Stimulated activated CD8-positive, alpha-beta memory T cell treated with anti-CD3 and anti-CD28 coated beads, Interleukin-7, amount 100 ng/mL, for 48 hours (primary cell): Measurements from ENCODE around the gene ADAMTSL4.

ENCODE experiments used
- DNase-seq, 2 donors: peaks; one replicate each; pipeline ENCODE4 v3.0.0-alpha.2; 2020; ENCODE audit warnings: low read depth in 1 of 2; ENCODE audit errors: extremely low read depth in 1 of 2

The ADAMTSL4 gene

GRCh38 chr1:150548632-150549495 is at the start of gene ADAMTSL4:
Gene ADAMTSL4 (plus strand): TSS chr1:150549408. CDS start chr1:150552289, 2,881 bp downstream.
- no peak for DNase-seq

DNA sequence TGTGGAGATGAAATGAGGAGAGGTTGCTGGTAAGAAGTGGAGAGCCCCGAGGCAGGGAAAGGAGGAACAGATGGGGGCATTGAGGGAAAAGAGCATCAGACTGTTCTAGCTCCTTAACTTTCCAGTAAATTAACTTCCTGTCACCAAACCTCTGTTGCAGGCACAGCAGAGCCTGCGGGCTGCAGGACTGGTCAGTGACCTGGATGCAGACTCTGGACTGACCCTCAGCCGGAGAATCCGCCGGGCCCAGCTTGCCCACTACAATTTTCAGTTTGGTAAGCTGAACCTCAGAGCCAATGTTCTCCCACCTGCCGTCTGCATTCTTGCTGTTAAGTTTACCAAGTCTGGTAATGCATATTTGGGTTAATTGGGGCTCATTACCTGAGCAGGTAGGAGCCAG is 43.8 kb upstream of the ADAMTSL4 start:
- no peak for DNase-seq

- no peak for DNase-seq
These were observed 41.0 kb upstream of the ADAMTSL4 start, which contains the start of gene ECM1 for GRCh38 chr1:150507912-150508864. Gene ECM1 (plus strand): TSS chr1:150508109. CDS start chr1:150508210, 101 bp downstream.

DNA sequence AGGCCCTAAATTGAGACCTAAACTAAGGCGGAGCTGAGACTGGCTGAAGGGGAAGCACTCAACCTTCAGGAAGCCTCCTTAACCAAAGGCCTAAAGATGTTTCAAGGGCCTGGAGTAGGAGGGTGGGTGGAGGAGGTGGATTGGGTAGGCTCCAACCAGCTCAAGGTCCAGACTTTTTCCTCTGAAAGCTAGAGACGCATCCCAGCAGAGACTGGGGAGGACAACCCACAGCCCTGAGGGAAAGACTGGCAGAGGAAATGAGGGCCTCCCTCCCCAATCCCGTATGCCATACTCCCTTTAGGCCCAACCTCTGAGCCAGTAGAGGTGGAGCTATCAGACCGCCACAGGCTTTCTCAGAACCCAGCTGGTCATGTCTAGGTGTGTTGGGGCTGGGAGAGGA is 40.2 kb upstream of the ADAMTSL4 start:
- no peak for DNase-seq

DNA sequence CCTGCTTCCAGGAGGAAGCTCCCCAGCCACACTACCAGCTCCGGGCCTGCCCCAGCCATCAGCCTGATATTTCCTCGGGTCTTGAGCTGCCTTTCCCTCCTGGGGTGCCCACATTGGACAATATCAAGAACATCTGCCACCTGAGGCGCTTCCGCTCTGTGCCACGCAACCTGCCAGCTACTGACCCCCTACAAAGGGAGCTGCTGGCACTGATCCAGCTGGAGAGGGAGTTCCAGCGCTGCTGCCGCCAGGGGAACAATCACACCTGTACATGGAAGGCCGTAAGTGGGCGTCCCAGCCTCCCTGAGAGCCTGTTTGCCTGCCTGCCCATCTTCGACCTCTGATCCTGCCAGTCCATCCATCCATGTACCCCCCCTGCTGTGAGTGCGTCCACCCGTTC is 37.7 kb upstream of the ADAMTSL4 start:
- DNase-seq = no peak

GRCh38 chr1:150511985-150512660 is 37.1 kb upstream of the ADAMTSL4 start:
- no peak for DNase-seq

DNA sequence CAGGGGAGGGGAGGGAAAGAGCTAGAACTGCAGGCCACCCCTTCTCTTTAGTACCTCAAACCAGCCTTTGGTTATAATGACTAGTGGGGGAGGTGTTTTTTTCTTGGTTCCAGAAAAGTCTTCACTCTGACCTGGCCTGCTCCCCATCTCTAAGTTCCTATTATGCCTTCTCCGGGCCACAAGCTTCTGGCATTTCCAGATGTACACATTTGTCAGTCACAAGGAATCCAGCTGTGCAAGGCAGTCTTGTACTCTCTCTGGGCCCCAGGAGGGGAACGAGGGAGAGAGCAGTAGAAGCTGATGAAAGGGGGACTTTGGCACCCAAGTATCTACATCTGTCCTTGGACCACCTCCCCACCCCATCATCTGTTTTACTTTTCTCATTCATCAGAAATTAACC is 36.4 kb upstream of the ADAMTSL4 start:
- DNase-seq = no peak

GRCh38 chr1:150513351-150513791 is 35.8 kb upstream of the ADAMTSL4 start:
- DNase-seq = no peak

GRCh38 chr1:150514260-150514659 is 34.9 kb upstream of the ADAMTSL4 start:
- DNase-seq = no peak

- DNase-seq = no peak
These were observed 34.3 kb upstream of the ADAMTSL4 start for GRCh38 chr1:150514913-150515327.

GRCh38 chr1:150515328-150516049 is 33.7 kb upstream of the ADAMTSL4 start, which contains the start of gene FALEC:
Gene FALEC (plus strand): TSS chr1:150515752.
- DNase-seq = peak; percentile 88 to 91

DNA sequence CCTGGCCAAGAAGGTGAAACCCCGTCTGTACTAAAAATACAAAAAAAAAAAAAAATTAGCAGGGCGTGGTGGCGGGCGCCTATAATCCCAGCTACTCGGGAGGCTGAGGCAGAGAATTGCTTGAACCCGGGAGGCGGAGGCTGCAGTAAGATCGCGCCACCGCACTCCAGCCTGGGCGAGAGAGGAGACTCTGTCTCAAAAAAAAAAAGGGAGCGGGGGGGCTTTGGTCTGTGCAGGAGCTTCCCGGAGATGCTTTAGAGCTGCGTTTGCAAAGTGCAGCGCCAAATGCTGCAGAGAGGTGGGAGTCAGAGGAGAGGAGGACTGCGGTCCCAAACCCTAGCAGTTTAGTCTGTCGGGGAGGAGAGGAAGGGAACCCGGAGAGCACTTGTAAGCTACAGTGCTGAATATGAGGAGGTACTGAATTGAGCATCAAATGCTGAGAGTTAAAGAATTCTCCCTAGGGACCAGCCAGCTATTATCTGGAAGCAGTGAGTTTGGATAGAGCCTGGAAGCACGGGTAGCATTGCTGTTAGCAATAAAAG is 33.1 kb upstream of the ADAMTSL4 start:
- no peak for DNase-seq

DNA sequence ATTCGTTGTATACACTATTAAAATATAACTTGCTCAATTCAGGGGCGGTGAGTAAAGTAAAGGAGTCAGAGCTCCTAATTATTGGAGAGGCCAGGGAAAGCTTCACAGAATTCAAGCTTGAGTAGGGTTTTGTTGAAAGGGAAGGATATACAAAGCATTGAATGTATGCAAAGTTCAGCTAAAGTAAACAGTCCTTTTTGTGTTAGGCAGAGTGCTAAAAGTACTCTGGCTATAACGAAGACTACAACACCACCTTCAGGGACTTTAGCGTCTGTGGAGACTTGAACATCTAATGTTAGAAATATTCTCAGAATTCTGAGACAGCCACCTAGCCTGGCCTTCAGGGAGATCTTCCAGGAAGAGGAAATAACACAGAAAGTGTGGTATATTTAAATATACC is 32.6 kb upstream of the ADAMTSL4 start:
- no peak for DNase-seq

DNA sequence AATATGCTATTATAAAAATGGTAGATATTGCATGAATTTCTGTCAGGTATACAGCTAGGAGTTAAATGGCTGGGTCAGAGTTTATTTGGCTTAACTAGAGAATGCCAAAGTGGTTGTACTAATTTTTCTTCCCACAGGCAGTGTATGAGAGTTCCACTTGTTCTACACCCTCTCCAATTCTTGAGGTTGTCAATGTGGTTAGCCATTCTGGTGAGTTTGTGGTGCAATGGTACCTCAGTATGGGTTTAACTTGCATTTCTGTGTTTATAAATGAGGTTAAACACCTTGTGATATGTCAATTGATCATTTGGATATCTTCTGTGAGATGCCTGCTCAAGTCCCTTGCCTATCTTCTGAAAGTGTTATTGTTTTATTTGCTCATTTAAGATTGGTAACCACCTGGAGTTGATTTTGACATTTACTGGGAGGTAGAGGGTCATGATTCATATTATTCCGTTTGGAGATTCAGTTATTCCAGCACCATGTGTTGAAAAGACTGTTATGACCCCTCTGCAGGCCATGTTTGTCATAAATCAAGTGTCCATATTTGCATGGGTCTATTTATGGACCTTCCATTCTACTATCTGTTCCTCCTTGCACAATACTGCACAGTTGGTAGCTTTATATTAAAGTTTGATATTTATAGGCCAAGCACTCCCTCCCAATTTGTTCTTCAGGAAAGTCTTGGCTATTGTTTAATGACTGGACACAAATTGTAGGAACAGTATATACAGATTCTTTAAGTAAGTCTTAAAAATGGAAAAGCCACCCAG is 27.8 kb upstream of the ADAMTSL4 start:
- DNase-seq = no peak

GRCh38 chr1:150525348-150525747 is 23.9 kb upstream of the ADAMTSL4 start:
- DNase-seq = no peak

GRCh38 chr1:150528196-150528595 is 21.0 kb upstream of the ADAMTSL4 start:
- DNase-seq = no peak

DNA sequence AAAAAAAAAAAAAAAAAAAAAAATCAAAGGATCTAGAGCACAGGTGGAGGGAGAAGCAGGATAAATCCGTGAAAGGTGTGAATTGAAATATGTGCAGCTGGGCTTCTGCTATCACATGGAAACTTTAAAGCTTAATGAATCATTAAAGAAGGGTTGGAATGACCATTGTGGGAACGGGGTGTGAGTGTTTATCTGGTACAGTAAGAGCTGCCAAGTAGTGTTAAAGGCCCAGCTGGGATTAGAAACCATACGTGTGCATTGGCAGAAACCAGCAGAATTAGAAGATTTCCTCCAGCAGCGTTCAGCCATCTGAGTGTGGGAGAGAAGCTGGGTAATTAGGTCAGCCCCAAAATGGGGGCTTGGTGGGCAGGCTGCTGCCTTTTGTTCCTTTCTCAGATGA is 20.2 kb upstream of the ADAMTSL4 start:
- DNase-seq = no peak

- DNase-seq = no peak
These were observed 18.6 kb upstream of the ADAMTSL4 start for GRCh38 chr1:150530491-150531159.

- DNase-seq = no peak
These were observed 16.3 kb upstream of the ADAMTSL4 start for GRCh38 chr1:150532860-150533259.
